ENCODE measurements around the gene RELN.

Gene RELN

DNA sequence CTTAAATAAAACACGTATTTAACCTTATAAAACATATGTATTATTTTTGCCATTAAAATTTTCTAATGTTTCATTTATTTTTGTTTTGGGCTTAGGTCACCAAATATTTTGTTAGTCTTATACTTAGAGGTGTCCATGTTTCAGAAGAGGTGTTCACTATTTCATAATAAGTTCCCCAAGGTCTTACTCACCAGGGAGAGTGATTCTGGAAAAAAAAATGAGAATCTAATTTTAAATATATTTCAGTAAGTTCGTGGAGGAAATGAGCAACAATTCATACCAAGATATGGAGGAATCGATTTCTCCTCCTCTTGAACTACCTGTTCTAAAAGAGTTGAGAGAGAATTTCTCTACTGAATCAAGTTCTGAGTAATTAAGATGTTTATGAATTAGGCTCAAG, 271.9 kb downstream of the RELN start:
- no peak for DNase-seq (ENCODE audit: low read depth)

DNA sequence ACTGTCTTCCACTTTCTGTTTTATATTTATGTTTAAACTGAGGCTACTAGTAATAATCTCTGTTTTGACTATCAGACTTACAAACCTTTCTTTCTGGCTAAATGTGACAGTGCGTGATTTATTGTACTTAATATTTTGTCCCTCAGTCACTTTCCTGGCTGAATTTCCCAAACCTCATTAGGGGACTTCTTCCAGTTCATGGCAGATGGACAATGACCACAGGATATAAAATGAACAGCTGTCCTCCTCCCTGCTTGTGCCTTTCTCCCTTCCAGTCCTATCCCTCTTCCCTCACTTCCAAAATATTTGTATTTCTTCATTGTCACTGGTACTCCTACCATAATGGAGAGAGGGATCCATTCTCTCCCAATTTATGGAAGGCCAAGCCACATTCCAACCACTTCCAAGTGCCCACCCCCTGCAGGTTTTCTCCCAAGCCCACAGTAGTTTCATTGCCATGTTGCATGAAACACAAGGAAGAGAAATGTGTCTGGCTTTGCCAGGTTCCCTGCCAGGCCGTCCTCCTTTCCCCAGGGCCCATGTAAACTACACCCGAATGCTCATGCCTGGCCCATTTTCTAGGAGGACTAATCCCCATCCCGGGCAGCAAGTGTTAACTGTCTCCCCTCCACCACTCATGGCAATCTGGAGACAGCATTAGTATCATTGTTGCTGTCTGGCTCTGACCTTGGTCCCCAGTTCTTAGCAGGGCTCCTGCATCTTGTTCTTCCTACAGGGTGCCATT, 273.9 kb downstream of the RELN start:
- no peak for DNase-seq (ENCODE audit: low read depth)

DNA sequence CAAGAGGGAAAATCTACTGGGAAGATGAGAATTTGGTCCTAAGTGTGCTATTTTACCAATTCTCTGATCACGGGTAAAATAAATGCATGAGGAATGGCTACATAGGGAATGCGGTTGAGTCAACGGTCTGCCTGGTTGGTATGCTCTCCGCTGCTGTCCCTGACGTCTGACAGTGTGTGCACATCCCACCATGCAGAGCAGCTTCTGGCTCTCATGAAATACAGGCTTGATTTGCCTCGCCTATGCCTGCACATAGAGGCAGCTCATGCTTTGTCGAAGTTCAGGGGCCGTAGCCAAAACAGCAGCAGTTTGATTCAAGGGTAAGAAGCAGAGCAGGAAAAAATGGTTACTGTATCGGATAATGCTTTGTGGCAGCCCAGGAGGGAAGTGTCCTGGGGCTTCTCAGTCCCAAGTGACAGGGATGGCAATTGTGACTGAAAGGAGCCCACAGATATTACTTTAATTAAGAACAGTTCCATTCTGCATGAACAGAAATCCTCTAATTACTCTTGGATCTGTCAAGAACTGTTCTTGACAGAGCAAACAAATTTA, 275.0 kb downstream of the RELN start:
- DNase-seq (ENCODE audit: low read depth): no peak

DNA sequence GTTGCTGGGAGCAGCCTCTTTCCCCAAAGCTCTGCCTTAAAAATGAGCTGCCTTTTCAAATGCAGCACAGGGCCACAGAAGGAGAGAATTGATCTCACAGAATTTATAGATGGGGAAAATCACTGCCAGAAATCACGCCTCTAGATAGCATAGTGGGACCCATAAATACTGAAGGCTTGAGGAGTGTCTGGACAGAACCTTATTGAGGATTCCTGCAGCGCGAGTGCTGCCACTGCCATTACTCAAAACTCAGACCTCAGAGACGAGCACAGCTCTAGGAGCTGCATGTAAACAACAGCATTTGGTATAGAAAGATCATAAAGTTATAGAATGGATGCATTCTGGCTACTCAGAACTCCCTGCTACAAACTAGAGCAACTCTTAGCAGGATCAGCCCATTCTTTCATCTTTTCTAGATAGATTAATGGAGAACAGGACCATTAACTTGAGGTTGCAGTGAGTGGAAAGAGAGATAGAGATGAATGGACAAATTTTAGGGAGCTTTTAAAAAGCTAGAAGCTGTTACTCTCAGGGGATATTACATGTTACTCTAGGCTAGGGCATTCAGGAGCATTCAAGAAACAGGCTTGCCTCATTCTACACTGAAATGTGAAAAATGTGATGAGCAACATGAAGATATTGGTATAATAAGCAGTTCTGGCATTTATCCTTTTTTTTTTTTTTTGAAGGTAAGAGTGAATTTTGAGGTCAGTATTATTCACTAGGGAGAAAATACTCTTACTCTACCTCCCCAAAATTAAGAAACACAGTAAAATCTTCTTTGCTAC, 276.3 kb downstream of the RELN start:
- no peak for DNase-seq (ENCODE audit: low read depth)

DNA sequence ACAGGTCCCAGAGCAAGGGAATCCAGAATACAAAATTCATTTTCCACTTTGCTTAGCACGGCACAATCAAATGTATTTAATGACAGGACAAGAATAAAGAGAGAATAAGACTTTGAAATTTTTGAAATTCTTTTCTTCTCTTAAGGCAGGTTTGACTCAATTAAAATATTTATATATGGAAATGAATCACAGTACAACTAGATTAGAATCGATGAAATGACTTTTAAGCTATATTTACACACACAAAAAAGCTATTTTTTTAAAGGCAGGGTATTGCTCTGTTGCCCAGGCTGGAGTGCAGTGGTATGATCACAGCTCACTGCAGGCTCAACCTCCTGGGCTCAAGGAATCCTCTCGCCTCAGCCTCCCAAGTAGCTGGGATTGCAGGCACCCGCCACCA, 278.0 kb downstream of the RELN start:
- DNase-seq (ENCODE audit: low read depth): no peak

DNA sequence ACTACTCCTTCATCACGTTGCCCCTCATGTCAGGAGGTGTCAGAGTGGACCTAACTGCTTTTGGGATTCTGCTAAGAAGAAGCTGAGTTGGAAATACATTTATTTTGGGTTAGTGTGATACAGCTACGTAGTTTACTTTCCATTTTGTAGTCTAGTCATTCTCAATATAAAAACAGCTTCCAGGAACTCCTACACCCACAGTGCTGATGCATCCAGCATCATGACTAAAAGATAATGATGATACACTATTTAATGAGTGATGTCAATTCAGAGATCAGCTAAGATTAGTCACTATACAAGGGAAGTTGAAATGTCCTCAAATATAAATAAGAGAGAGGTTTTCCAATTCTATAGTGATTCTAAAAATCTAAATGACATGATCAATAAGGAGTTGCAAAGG, 279.2 kb downstream of the RELN start:
- no peak for DNase-seq (ENCODE audit: low read depth)

DNA sequence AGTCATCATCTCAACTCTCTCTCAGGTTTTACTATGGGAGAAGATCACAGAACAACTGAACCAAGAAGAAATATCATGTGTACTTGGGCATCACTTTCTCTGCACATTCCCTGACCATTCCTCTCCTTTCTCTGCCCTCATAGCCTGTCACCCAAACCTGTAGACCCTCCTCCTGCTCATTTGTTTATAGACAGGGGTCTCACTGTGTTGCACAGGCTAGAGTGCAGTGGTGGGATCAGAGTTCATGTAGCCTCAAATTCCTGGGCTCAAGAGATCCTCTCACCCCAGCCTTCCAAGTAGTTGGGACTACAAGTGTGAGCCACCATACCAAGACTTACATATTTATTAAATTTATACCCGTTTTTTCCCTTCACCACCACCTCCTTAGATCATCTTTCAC, 282.7 kb downstream of the RELN start:
- no peak for DNase-seq (ENCODE audit: low read depth)

DNA sequence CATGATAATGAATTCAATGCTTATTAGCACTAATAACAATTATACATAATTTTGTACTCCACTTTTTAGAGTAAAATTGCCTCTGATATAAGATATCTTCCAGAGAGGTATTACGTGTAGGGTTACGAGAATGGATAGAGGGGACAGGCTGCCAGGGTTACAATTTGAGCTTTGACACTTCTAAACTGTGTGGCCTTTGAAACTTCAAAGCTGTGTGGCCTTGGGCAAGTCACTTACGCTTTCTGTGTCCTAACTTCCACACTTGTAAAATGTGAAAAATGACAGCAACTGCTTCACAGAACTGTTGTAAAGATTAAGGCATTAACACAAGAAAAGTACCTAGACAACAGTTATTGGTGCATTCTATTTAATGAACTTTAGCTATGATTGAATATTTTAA, 283.9 kb downstream of the RELN start:
- no peak for DNase-seq (ENCODE audit: low read depth)

DNA sequence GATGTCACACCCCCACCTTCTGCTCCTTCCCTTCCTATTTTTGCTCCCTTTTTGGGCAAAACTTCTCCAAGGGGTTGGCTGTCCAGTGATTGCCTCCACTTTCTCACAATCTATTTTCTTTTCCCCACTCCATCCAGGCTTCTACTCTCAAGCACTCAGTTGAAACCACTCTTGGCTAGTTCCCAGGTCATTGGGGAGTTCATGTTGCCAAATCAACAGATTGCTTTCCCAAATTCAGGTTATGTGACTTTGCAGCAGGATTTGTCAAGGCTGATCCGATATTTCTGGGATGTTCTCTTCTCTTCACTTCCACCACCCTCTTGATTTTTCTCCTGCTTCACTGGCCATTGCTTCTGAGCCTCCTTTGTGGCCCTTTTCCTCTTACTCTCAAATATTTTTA, 284.8 kb downstream of the RELN start:
- no peak for DNase-seq (ENCODE audit: low read depth)

DNA sequence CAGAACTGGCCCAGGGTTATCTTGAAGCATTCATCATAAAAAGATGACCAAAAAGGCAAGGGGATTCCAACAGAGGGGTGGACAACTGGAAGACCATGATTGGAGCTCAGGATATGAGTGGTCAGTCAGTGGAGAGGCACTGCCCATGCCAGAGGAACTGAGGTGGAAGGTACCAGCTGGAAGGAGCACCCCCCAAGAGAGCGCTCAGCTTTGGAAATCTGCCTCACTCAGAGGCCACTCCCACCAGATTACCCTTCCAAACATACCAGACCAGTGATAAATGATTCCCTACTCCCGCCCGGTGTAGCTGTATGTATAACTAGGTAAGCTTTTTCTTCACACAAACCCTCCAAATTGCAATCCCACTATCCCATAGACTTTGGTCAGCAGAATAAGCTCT, 286.5 kb downstream of the RELN start:
- no peak for DNase-seq (ENCODE audit: low read depth)

DNA sequence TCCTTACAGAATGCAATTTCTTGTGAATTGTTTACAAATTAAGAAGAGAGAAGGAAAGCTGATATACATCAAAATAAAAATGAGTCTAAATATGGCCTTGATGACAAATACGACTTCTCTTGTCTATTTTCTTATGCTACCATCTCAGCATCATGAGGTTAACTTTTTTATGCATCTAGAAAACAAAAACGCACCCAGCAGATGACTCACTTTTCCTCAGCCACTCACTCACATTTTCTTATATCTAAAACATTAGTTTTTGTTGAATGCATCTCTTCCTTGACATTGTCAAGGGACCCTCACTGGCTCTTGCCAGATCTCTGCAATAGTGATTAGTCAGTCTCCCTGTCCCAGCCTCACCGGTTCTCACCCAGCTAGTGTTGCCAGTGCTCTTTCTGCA, 287.0 kb downstream of the RELN start:
- no peak for DNase-seq (ENCODE audit: low read depth)

DNA sequence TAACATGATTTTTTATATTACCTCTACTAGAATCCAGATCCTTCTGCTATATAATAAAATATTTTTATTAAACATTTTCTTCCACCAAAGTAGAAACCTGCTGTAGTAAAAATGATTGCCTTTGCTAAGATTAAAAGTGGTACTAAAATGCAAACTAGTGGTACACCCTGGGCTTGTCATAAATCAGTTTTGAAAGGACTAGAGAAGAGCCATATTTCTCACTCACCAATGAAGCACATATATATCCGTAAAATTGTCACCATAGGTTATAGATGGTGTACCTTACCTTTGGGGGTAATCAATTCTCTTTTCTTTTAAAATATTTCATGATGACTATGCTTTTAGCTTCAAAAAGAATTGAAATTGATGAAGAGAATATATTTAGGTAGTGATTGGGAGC, 290.4 kb downstream of the RELN start:
- no peak for DNase-seq (ENCODE audit: low read depth)

DNA sequence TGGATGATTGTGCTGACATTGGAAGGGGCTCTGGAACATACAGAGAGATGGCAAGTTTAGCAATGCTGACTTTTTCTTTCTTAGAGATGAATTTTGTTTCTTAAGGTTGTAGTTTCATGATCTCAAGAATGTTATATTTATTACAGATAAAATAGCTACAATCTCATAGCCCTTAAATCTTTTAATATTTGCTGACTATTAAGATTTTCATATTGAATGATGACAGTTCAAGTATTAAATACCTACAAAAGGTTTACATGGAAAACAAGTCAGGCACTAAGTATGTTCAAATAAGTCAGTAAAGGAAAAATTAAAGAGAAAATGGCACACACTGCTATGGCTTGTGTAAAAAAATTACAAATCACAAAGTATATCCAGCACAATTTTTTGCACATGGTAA, 291.4 kb downstream of the RELN start:
- no peak for DNase-seq (ENCODE audit: low read depth)

DNA sequence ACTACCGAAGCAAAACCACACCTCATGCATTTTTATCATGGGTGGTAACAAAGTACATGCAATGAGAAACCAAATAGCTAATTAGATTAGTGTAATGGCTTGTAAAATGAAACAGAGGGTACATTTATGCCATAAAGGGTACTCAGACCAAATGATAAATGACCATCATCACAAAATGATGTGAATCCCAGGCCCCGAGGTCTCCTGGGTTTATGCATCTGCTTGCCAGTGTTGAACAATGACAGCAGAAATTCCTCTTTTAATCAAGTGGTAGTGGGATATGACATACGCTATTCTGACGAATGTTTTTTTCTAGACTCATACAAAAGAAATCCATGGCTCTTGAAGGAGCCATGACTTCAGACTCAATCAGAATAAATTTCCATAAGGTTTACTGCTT, 293.9 kb downstream of the RELN start:
- no peak for DNase-seq (ENCODE audit: low read depth)

DNA sequence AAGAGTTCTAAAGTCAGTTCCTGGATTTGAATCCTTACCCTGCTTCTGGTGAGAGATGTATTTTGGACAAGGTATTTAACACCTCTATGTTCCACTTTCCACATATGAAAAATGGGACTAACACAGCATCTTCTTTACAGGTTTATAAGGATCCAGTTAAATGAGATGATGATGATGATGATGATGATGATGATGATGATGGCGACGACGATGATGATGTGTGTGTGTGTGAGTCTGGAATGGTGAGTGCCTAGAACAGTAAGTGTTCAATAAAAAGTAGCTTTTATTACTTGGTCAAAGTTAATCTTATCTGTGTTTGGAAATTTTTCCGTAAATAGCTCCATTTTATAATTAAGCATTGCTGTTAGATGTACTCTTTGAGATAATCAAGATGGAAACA, 295.2 kb downstream of the RELN start:
- DNase-seq (ENCODE audit: low read depth): no peak

DNA sequence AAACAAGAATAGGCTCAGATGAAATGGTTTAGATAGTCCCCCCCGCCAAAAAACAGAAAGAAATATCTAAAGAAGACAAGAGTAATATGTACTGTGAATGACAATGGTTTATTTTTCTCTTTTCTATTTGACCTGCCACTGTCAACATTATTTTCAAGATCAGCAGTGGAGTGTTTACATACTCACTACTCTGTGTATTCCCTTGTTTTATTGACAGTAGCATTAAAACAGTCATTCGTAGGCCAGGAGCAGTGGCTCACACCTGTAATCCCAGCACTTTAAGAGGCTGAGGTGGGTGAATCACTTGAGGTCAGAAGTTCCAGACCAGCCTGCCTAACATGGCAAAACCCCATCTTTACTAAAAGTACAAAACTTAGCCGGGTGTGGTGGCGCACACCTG, 298.2 kb downstream of the RELN start:
- DNase-seq (ENCODE audit: low read depth): no peak

DNA sequence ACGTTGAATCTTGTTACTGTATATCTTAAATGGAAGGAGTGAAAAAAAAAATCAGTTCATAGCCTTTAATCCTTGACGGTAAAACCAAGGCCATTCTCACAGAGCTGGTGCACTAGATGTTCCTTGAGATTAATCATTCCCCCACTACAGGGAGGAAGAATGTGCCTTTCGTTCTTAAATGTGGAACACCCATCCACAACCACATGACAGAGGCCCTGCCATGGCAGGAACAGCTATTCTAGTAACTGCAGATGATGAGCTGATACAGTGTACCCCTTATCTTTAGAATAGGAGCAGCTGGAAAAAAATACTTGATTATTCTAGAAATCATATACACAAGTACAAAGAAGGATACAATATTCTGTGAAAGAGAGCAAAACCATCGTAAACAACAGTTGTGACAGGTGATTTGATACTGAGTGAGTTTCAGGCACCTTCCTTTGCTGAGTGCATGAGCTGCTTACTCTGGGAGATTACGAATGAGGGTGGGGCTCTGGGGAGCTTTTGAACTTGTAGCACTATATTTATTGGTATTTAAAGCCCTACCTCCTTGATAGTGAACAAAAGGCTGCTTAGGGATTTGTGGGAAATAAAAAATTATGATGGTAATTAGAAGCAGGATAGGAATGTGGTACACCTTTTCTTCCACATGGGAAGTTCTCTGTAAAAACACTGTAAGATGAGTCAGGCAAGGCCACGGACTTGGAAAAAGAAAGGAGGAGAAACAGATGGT, 299.1 kb downstream of the RELN start:
- DNase-seq (ENCODE audit: low read depth): no peak

DNA sequence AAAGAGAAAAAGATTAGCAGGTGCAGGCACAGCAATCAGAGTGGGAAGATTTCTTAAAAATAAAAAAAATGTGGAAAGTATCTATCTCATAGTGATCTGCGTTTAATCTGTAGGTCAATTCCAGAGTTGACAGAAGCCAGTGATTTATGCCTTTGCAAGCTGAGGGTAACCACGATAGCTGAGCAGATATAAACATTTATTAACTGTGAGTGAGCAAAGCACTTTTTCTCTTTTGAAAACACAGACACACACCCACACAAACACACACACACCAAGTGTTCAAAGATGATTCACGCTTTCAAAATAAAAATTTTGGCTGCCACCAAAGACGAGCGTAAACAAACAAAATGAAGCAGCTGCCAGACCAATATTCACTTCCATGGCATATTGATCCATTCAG, 300.2 kb downstream of the RELN start:
- no peak for DNase-seq (ENCODE audit: low read depth)

DNA sequence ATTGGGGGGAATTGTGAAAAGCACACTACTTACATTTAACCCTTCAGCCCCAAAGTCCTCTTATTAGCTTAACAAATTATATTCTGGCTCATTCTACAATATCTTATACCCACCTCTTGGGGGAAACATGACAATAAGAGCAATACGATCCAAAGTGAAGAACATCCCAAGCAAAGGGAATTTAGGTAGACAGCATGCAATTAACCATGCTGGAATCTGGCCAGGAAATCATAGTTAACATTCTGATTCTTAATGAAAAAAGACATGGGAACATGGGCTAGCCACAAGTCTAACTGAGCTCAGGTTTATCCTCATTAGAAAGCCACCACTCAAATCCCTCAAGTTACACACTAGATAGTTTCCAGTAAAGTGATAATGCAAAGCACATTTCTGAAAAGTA, 301.5 kb downstream of the RELN start:
- no peak for DNase-seq (ENCODE audit: low read depth)

DNA sequence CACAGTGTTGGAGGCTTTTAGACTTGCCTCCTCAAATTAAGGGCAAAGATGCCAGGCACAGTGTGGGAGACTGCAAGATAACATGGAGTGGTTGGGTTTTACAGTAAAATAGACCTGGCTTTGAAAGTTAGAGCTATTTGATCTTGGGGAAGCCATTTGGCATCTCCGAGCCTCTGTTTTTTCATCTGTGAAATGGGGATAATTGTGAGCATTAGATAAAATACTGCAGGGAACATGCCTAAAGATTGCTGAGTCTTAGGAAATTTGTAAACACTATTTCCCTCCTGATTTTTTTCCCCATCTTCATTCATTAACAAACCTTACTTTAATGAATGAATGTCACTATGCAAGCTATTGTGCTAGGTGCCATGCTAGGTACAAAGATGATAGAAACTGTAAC, 302.2 kb downstream of the RELN start:
- no peak for DNase-seq (ENCODE audit: low read depth)

DNA sequence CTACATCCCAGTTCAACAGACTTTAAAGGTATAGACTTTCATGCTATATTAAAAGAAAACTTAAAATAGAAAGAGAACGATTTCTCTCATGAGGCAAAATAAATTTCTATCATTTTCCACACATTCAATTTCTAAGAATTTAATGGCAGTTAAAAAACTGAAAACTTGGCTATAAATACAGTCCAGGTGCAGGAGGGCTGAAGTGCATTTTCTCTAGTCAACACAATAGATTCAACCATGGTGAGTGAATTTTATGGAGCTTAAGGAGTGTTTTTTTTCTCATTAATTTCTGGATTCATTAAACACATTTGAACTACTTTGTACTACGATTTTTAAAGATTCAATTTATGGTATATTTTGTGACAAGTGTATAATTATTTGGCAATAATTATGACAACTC, 302.7 kb downstream of the RELN start:
- no peak for DNase-seq (ENCODE audit: low read depth)

DNA sequence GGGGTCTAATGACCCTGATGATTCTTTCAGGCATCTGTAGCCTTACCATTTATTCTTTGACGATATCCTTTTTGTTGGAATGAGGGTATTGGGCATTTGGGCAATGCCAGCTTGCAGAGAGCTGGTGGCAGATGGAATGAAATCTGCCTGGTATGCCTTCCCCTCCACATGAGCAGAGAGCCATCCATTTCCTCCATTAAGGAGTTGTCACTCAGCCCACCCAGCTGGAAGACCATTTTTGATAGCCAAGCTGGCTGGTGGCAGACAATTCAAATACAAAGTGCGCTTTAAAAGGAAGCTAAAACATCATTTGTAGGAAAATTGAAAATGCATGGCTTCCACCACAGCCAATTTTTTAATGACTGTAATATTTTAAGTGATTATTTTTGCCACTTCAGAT, 303.4 kb downstream of the RELN start:
- DNase-seq (ENCODE audit: low read depth): no peak

DNA sequence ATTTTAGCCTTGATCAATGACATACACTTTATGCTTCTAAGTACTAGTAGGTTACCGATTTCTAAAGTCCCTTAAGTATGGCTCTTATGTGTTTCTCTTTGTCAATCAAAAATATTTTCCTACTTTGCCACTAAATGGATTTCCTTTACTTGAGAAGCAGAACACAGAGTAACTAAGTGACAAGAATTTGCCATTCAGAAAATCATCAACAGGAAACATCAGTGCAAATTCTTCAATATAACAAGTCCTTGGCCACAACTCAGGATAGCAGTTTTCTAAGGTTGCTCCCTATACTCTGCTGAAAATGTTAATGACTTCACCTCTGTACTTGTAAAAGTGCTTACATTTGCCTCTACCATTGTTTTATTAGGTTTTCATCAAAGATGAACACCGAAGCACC, 303.8 kb downstream of the RELN start:
- no peak for DNase-seq (ENCODE audit: low read depth)
